ENCODE measurements around the gene DPF3.

Gene DPF3

DNA sequence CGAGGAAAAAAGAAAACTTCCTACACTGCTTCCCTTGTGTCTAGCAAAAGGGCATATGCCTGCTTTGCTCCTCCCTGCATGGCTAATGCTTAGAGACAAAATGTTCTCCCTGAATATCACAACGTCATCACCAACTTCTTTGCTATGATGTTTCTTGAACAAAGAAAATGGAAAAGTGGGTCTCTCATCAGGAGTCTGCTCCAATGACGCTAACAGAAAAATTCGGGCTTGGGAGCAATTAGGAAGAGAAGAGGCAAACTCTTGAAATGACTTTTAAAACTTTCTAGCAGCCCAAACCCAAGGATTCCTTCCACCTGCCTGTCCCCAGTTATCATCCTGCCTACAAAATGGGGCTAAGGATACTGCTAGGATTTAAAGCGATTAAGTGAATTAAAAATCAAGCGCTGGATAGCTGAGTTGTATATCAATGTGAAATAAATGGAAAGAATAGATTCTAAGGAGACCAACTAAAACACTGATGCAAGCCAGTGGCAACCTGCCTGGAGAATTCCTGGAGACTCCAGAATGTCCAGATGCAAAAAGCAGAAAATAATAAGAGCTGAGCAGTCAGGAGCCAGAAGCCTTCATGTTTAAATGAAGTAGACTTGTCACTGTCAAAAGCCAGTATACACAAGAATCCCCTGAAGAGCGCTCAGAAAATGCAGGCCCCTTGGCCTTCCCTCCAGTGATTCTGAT, 183.8 kb downstream of the DPF3 start:
- no peak for DNase-seq

DNA sequence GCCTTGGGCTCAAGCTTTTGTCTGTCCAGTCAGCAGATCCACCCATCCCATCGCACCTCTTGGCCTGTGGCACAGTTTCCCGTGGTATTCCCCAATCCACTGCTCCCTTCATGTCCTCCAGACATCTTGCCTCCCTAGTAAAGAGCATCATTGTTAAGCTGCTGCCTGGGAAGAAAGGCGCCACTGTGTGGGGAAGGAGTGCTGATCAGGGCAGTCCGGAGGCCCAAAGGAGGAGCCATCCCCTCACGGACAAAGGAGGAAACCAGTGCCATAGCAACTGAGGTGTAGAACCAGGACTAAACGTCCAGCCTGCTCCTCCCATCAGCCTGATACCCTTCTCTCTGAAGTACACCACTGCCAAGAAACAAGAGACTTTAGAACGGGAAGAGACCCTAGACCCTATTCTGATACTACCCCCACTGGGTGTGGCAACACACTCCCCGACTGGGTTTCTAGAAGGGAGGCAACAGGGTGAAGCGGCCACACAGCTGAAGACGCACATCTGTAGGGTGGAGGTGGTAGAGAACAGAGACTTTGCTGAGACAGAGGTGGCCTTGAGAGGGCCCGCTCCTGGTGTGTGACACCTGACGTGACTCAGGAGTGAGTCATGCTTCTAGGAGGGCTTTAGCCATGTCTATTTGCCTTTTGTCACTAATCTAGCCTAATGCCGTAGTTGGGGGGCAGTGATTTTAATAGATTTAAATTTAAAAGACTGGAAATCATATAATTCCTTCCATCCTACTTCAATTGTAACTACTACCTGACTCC, 185.0 kb downstream of the DPF3 start:
- no peak for DNase-seq

DNA sequence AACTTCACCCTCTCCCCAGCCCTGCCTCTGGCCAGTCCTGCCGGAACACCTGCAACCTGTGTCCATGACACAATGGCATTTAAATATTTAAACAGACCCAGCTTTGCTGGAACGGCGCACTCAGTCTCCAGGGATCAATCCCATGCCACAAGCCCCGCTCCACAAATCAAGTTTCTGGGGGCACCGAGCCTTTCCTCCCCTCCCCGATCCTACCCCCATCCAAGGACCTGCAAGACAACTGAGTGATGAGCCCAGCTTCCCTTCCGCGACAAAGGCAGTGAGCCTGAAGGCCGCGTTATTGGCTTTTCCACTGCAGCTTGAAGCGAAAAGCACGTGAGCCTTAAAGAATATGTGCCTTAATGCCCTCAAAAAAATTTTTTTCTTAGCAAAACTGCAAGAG, 185.7 kb downstream of the DPF3 start:
- DNase-seq = no peak

DNA sequence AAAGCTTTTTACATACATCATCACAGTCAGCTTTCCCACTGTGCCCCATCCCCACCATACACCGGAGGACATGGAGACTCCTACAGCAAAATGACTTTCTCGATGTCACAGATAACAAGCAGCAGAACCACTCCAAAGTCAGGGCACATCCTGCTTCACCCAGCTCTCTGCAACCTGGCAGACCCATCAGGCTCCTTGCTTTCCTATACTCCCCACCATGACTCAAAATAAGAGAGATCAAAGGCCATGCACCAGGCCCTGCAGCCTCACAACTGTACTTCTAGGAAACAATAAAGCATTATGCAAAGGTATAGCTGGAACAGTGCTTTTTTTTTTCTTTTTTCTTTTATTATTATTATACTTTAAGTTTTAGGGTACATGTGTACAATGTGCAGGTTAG, 187.4 kb downstream of the DPF3 start:
- peak in 1 of 5 donors; percentile 67 for DNase-seq

DNA sequence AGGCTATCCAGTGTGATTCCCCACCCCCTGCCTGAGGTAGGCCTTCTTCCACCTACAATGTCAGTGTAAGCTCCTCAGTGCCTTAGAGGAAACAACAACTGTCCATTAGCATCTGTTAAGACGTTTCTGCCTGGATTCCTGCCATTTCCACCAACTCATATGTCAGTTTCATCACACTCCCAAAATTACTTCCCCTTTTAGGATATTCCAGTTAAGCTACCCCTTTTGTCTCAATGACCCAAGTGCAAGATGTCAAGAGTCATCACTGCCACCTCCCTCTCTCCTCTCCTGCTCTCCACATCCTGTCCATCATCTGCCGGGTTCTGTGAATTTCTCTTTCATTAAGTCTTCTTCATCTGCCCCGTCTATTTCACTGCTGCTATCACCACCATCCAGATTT, 189.4 kb downstream of the DPF3 start:
- DNase-seq = no peak

DNA sequence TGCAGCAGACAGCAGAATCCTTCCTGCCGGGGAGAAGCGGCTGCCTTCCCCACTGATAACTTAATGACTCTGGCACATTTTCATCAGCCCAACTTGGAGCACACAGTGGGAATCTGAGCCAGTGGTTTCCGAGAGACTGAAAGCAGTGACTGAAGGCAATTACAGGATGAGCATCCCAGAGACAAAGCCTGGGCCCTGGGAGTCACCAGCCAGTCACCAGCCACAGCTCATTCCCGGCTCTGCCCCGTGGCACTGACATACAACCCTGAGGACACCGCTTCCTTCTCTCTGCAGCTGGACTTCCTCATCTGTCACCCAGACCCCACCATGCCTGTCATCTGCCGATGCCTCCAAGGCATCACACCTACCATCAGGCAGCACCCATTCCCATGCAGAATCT, 192.3 kb downstream of the DPF3 start:
- DNase-seq = no peak

DNA sequence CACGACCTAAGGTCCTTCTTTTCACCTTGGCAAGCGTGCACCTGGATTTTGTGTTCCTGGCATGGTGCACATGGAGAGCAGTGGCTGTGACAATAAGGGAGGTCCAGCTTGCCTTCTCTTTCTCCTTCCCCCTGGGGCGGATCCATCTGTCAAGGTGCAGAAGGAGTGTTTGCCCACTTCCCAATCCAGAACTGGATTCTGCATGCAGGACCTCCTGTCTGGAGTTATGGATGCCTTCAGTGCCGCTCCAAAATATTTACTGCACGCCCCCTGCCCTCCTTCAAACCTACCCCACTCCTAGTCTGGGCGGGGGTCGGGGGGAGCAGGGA, 192.7 kb downstream of the DPF3 start:
- no peak for DNase-seq

DNA sequence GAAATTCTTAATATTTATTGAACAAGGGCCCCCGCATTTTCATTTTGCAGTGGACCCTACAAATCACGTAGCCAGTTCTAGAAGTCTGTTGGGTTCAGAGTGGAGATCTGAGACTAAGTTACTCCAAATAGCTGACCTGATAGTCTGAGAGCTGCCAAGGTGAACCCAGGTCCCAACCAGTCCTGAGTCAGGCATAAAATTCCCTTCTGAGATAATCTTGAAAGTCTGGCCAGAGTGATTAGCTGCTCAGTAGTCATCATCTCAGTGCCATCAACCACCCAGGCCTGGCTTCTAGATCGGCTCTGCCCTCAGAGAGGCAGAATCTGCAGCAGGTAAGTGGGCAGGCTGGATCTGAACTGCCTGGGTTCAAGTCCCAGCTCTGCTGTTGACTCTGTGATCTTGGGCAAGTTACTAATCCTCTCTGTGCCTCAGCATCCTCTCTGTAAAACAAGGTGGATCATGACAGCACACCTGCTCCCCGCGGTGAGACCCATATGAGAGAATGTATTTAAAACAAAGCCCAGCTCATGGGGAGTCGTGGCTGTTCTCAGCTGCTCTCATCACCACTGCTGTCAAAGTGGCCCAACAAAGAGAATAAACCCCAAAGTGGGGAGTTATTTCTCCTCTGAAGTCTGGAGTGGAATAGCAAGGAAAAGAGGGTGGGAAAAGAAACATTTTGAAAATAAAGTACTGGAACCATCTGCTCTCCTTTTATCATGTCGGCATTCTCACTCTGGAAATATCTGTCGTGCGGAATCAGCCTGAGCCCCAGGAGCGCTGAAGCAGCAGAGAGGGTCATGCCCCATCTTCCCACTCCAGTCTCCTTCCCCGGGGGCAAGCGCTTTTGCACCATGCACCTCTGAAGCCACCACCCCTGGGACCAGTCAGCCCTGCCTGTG, 193.3 kb downstream of the DPF3 start:
- no peak for DNase-seq

DNA sequence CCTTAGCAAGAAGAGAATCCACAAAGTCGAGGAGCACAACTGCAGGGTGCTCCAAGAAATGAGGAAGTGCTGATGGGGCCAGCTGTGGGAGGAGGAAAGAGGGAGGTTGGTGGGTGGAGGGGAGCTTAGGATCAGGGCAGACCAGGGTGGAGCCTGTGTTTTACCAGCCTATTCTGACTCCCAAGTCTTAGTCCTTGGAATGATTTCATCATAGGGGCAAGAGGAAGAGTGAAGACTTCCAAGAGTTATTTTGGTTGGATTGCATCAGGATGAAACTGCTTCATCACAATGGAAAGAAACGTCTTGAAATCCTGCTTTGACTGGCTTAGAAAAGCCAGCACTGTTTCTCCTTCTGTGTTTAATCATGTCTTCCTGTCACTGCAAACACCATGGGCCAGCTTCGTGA, 194.0 kb downstream of the DPF3 start:
- DNase-seq = no peak

DNA sequence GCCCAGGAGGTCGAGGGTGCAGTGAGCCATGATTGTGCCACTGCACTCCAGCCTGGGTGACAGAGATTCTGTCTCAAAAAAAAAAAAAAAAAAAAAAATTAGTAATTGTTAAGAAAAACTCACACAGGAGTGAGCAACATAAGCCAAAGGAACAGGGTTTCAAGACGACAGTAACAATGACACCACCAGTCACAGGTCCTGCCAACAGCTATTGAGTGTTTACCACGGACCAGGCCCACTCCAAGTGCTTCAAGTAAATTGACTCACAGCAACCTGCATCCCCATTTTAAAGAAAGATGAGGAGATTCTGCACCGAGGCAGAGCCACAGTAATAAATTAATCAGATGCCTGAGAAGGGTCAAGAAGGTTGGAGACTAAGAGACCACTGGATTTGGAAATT, 194.5 kb downstream of the DPF3 start:
- DNase-seq = no peak

DNA sequence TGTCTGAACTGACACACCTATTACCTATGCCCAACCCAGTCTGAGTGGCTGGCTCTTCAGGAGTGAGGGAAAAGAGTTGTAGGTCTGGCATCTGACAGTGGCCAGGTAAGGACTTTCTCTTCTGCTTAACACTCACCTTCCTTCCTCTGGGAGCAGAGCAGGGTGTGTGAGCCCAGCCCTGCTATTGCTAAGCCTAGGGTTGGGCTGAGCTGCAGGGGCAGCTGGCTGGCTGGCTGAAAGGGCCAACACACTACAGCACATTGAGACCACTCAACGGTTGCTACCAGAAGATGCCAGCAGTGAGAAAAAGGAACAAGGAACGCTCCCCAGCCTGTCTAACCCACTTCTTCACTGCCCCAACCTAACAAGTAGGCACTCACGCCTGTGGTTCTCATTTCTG, 201.2 kb downstream of the DPF3 start:
- no peak for DNase-seq

DNA sequence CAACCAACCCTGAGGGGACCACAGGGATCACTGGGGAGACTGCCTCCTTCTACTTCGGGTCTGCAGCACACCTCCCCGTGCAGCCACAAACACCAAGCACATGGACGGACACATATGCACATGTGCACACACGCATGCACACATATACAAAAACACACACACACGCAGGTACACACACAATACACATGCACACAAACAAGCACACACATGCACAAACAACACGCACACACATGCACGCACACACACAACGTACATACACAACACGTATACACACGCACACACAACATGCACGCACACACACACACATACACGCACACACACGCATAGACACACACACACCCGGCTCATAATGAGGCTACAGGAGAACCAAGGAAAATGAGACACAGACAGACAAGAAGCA, 203.6 kb downstream of the DPF3 start:
- no peak for DNase-seq

DNA sequence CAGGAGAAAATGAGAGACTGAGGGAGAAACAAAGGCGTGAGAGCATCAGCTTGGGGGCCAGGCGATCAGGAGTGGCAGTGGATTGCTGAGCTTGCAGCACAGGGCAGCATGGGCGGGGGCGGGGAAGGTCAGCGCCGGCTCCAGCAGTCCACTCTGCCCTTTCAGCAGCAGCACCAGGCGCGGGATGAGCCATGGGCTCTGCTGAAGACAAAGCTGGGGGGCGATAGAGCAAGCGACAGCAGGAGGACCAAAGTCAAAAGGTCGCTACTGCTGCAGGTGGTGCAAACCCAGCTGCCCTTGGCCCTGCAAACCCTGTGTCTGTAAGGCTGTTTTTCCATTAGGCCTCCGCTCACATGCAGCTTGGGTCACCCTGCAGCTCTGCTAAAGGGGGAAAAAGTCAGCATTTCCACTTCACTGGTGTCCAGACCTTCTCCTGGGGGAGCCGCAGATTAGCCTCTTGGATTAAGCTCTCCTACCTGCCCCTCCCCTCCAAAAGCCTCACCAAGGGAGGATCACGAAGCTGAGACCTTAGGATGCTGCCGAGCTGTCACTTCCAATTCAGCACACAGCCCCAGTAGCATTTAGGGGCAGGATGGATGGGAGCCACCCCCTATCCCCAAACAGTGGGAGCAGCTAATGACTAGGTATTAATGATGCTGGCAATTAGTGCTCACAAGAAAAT, 204.8 kb downstream of the DPF3 start:
- DNase-seq = no peak

DNA sequence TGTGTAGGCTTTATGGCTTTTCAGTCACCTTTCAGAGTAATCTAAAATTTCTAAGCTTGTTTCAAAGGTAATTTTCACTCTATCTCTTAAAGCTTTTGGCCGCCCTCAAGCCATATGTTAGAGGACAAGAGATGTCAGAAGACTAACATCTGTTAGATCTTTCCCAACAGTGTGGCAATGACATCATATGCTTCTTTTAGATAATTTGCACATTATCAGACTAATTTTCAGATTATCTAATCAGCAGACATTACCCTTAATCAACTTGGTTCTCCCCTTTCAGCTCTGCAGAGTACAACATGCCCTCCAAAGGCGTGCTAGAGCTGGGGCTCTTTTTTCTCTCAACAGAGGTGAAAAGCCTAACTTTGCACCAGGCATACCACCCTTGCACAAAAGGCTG, 207.1 kb downstream of the DPF3 start:
- DNase-seq = no peak

DNA sequence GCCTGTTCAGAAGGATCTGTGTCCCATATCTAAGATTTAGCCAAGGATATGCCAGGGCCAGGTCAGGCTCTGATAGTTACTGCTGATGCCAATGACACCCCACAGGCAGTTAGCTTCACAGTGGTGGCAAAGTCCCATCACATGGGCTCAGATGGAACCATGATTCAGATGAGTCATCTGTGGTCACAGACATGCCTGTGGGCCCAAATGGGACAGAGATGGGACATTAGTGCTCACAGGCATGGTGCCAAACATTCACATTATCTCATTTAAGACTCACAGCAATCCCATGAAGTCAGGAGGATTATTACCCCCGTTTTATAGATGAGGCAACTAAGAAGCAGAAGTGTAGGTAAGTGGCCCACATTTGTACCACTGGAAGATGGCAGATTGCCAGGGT, 207.8 kb downstream of the DPF3 start:
- no peak for DNase-seq

DNA sequence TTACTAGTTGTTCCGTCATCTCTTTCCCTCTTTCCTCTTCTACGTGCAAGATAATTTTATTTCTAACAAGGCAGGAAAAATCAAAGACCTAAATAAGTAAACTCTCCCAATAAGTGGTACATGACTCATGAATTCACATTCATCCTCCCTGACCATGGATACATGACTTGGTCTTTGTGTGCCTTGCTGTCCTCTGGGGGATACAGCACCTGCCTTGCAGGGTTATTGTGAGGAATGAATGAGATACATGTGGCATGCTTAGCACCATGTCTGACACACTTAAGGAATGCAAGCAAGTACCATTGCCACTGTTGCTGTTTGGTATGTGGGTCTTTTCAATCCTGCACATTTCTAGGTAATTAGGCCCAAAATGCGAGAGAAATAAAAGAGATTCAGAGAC, 208.4 kb downstream of the DPF3 start:
- no peak for DNase-seq

DNA sequence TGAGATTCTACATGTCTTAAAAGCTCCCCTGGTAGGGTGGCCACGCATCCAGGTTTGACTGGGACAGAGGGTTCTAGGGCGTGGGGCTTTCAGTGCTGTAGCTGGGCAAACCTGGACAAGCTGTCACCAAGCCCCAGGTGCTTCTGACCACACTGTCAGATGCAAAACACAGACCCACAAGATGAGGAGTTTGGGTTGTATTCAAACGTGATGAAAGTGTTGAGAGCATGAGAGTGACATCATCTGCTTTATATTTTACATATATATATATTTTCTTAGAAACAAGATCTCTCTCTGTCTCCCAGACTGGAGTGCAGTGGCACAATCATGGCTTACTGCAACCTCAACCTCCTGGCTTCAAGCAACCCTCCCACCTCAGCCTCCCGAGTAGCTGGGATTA, 210.1 kb downstream of the DPF3 start:
- no peak for DNase-seq

DNA sequence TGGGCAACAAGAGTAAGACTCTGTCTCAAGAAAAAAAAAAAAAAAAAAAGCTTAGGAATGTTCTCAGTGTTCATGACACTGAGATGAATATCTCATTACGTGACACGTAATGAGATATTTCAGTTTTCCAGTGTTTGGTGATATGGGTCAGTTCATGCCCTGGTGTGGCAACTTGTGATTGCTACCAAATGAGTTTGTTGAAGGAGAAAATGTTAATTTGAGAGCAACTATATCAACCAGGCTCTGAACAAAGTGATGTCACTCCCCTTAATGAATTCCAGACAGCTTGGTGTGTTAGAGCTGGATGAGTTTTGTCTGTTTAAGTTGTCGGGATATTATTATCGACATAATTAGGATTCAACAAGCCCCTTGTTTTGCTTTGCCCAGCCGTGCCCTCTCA, 211.7 kb downstream of the DPF3 start:
- no peak for DNase-seq

DNA sequence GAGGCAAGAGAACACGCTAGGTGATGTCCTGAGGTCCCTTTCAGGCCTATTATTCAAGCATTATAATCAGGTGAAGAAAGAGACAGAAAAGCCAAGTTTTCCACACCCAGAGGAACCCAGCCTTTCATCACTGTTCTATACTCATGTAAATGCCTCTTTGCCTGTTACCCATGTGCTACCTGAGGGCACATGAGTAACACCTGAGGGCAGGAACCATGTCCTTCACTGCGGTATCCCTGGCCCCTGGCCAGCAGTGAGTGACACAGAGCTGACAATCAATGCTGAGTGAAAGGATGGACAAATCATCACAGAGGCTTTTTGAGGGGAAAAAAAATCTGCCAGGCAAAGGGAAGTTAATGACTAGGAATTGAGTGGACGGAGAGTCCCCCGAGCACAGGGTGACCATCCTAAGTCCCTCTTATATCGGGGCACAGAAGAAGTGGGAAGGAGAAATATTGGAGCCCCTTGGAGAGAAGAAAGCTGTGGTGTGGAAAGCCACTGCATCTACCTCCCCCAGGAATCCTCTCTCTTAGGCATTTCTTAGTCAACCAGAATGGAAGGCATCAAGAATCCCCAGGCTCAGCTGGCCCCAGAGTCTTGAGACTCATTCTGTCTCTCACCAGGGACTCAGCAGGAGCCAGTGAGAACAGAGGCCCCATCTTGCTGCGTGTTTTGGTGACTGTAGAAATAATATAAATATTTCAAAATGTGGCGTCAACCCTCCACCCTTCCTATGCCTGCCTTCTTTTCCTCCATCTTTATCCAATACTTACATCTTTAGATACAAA, 212.9 kb downstream of the DPF3 start:
- DNase-seq = no peak

DNA sequence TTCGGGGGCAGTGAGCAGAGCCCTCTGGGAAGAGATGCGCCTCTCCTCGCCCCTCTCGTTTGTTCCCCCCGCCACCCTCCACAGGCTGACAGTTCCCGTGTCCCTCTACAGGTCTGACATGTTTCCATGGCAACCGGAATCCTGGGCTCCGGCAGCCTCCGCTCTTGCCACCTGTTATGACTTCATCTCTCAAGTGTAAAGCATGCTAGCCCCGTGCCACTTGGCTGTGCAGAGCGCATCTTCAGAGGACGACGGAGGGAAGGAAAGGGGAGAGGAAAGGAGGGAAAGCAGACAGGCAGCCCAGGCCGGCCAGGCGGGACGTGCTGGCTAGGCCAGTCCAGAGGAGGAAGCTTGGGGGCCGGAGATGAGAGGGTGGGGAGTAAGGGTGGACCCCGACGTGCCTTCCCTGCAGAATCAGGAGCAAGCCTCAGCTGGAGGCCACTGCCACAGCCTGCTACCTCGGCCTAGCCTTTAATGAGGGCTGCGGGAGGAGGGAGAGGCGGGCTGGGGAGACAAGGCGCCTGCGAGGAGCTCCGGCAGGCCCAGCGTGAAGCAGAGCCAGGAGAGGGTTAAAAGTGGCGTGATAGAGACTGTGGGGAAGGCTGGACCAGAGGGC, 214.3 kb downstream of the DPF3 start:
- no peak for DNase-seq

DNA sequence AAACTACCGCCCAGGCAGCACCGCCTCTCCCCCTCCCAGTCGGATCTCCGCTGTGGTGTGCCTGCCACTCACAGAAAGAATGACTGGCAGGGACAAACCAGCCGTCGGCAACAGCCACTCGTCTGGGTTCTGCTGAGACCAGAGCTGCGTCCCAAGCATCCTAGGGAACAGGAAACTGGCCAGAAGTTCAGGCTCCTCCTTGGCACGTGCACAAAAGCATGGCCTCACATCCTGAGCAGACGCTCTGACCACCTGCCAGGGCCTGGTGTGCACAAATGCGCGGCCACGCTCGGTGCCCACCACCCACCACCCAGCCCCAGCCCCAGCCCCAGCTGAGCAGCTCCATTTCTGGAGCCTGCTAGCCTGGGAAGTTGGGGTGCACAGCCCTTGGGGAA, 214.8 kb downstream of the DPF3 start:
- no peak for DNase-seq

DNA sequence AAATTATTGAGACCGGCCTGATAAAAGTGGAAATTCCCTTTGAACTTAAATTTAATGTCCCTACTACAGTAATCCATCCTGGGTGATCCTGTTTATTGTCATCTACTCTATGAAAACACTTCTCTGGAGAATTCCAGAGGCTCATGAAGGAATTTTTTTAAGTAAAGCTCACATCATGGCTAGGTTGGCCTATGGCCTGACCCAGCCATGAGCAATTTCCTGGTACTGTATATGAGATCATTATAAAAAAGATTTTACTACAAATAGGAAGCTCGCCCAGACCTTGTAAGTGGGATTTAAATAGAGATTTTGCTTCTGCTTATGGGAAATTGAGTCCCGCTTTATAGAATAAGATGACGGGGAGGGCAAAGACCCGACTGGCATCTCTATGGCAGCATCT, 215.5 kb downstream of the DPF3 start:
- DNase-seq = no peak
